NCI-H748 (cell line): Measurements from ENCODE around the gene GABRR3.
"Not testable (repeated sequence)": the region's sequence is repeated elsewhere in the genome, so short reads cannot be mapped to it uniquely, and the experiment has no call there.

Experiments
- DNase-seq: peaks from one replicate; lab custom pipeline; 2025; ENCODE audit not compliant: unreplicated experiment; lab: John Stamatoyannopoulos, UW

GABRR3 gene

DNA sequence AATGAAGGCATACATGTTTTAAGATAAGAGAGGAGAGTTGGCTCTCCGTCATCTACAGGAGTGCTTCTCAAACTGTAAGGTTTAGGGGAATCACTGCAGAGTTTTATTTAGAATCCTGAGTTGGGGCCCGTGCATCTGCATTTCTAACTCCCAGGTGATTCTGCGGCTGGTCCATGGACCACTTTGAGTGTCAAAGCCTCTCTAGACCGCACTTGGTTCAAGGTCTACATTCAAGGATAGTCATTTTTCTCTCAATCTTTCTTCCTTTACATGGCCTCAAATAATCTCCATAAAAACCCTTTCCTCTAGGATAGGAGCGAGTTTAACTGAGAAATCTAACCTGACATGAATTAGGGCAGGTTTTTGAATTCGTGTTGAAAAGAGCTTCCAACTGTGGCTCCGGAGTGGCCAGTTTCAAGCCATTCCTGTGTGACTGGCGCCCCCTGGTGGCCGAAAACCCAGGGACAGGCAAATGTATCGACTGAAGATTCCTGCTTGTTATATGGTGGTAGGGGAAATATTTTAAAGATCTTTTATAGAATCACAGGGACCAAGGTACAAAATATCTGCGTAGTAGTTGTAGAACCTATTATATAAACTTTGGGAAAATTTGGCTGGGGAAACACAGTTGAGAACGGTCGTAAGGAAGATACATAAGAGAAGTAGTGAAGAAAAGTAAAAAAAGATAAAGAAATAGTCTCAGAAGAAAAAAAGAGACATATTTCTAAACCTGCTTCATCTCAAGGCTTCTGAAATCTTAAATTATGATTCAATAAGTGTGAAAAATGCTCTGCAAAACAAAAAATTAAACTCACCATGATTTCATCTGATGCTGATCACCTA lies 11.9 kb downstream of the GABRR3 start:
- DNase-seq, result peak; percentile 74

DNA sequence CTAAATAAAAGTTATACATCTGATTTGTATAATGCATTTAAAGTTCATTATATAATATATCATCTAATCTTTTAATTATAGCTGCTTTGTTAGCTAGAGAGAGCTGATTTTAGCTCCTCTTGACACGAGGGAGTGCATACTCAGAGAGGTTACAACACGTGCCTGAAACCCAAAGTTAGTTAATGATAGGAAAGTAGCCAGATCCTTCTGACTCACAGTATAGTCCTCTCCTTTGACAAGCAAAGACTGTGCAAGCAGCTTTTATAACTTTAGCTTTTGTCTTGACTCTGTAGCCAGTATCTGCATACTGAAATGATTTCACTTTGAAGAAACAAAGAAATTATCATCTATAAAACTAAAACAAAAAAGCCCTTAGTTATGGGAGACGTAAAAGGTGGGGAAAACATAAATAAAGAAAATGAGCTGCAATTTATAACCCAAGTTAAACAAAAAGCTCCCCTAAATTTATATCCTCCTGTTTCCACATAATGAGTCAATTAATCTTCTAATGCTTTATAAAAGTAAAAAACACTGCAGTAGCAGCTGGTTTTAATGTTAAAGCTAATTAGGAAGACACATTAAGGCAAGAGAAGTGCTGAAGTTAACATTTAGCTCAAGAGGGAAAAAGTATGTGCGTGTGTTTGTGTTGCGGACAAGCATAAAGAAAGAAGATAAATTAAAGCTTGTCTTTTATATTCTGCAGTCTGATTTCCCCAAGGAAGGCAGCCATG lies 13.1 kb downstream of the GABRR3 start:
- peak; percentile 1 for DNase-seq

- DNase-seq, result no peak
Observed at GRCh38 chr3:98020412-98020811, 14.7 kb downstream of the GABRR3 start.

DNA sequence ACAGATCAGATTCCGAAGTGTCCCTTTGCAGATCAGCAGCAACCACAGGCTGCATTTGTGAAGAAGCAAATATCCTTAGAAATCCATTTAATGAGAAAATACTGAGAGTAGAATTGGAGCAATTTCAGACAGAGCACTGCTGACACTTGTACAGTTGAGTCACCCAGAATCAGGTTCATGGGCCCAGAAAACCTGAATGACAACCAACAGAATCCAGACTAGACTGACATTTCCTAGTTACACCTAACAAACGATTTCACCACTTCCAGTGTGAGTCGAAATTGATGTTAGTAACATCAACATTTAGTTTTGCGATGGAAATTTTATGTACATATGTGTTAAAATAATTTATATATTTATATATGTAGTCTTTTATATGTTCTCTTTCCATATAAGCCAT lies 16.8 kb downstream of the GABRR3 start:
- no peak for DNase-seq

GRCh38 chr3:98014268-98014585 lies 20.9 kb downstream of the GABRR3 start:
- no peak for DNase-seq

DNA sequence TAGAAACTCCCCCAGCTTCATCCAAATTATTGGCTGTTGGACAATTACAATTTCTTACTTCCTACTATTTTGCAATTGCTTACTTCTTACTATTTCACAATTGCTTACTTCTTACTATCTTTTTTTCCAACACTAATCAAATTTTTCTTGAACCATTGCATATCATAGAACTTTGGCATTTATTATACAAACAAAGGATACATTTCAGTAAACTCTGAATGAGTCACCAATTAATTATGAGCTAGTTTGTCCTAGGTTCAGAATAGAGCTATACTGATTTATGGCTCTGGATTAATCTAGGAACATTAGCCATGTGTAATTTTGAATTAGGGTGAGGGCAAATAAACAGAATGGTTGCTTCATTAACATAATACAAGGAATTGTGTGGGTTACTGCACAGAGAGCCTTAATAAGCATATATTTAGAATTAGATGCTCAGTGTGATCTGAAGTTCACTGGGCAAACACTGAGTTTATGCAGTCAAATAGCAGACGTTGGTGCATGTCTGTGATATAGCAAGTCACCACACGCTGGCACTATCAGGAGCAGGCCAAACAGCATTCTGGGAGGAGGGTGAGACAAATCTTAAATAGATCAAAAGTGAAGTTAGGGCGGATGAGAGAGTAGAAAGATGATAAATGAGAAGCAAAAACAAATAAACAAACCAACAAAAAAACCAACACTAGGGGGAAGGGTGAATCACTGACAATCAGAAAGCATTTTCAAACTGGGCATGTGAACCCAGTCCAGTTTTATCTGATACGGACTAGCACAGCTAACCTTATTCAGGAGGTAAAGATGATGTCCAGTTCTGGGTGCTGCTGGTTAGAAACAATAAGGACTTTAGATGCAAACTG lies 21.5 kb downstream of the GABRR3 start:
- DNase-seq, result no peak

DNA sequence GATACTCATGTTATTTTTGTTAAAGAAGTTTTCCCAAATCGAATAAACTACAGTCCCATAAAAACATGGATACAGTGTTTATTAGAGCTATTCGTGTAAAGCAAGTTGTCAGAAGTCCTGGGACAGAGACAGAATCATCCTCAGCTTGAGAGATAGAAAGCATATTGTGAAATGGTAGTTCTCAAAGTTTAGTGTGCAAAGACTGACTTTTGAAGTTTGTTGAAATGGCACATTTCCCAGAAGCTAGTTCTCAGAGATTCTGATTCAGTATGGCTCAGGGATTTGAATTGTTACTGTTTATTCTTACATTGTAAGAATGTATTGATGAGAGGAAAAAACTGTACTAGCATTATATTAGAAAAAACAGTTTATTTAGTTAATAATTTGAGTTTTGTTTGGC lies 22.1 kb downstream of the GABRR3 start:
- DNase-seq, result no peak

- not testable (repeated sequence) for DNase-seq
Observed at GRCh38 chr3:98010883-98011449, 24.1 kb downstream of the GABRR3 start.

GRCh38 chr3:98010194-98010882 lies 24.8 kb downstream of the GABRR3 start:
- no peak for DNase-seq

GRCh38 chr3:98008855-98009254 lies 26.3 kb downstream of the GABRR3 start:
- DNase-seq, result no peak

DNA sequence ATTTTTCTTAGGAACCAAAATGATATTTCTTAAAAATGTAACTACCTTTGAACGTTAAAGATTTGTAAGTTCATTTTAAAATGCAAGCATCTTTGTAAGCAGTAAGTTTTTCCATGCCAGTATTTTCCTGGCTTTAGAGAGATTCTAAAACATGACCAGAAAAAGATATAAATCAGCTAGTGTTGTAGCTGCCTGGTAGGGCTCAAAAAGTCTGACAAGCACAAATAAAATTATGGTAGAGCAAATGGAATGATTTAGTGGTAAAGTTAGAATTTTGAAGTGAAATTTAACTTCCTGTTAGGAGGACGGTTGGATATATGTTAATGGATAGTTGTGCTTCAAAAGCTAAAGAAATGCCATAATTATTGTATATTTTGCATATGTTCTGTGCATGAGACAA lies 29.7 kb downstream of the GABRR3 start:
- DNase-seq, result no peak

DNA sequence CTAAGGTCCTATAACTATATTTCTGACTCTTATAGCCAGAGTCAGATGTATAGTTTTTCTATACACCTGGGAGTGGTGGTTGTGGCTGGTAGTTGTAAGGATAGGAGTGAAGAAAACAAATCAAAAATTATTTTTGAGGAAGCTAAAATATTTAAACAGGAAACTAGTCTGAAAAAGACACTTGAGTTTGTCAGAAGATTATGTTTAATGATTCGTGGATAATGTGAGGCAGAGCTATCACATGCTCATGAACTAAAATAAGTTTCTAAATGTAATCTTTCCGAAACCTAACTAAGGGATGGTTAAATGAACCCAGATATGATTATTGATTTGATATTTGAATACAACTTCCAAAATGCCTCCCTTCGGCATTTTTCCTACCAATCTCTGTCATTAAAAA lies 30.4 kb downstream of the GABRR3 start:
- DNase-seq, result no peak

- DNase-seq, result no peak
Observed at GRCh38 chr3:98003306-98003969, 31.7 kb downstream of the GABRR3 start.

DNA sequence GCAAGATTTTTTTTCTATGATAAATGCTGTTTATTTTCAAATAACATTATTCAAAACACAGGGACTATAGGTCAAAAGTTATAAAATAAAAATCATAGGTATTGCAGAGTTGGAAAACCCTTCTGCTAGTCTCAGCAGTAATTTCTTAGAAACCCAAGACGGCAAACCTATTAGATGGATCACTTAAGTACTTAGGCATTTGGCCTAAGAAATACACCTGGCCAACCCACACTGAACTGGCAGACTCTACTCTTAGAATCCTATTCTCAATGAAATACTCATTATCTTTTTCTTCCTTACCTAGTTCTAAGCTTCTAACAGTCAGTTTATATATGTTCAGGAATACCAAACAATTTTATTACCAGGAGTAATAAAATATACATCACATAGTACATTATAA lies 32.4 kb downstream of the GABRR3 start:
- DNase-seq, result no peak

DNA sequence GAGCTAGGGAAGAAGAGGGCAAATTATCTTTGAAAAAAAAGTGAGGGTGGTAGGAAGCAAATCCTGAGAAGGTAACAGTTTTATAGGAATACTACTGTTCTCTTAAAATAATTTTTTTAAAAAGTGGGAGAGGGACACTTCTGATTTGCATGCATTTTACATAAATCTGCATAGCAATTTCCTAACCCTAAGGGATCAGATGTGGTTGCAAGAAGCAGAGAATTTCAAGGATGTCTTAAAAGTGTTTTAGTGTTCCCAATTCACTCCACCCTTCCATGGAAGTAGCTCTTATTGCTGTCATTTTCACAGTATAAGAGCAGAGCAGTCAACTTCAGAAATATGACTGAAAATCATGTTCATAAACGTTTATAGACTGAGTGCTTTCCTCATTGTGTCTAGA lies 35.1 kb downstream of the GABRR3 start:
- no peak for DNase-seq

- DNase-seq, result no peak
Observed at GRCh38 chr3:97999103-97999502, 36.0 kb downstream of the GABRR3 start.

DNA sequence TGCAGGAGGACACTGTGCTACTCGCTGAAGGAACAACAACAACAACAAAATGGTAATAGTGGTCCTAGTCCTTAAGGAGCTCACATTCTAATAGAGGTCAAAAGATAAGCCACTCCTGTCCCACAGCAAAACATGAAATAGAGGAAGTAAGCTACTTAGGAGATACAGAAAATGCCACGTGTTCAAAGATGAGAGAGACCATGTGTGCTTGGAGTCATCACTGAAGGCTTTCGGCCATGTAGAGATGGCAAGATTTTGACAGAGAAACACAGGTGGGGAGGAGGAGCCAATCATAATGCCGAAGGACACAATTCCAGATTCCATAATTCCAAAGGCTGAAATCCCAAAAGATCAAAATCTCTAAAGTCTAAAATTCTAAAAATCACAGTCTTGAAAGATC lies 38.1 kb downstream of the GABRR3 start:
- no peak for DNase-seq

- no peak for DNase-seq
Observed at GRCh38 chr3:97994328-97994945, 40.7 kb downstream of the GABRR3 start.

- peak; percentile 28 for DNase-seq
Observed at GRCh38 chr3:97993526-97993925, 41.6 kb downstream of the GABRR3 start.
